ENCODE results near the gene ARHGEF17.

- no peak for TF ChIP-seq POLR2AphosphoS5 (IDR thresholded peaks at IDR 0.05; ENCODE audit: low read depth, low read length)
- no peak for TF ChIP-seq FOXP2 (optimal IDR thresholded peaks at IDR 0.05; ENCODE audit: borderline replicate concordance, extremely low read depth, extremely low read length, insufficient read depth)
Measured at GRCh38 chr11:73310661-73311393, 2.8 kb downstream of the ARHGEF17 start.
